HepG2 (cell line): Measurements from ENCODE around the gene VGF. TPM values are rescaled to one million over a fixed set of nuclear protein-coding genes. Genes with fewer than 3 reads are reported as not detected.

Source experiments
- ATAC-seq: fragments of 200-7000 bp; cut with Tn5 transposase; 3 replicates; pipeline ENCODE4 v1.9.1; 2020; ENCODE audit warnings: mild to moderate bottlenecking, moderate library complexity
- BruUV-seq: library from RNA; stranded (reverse); fragments of 400-500 nt; replicated peaks from 2 replicates; lab custom pipeline; 2021; lab: Mats Ljungman, UMichigan
- CTCF ChIA-PET: fragments of 300-600 bp; formaldehyde crosslinking; extraction: SDS; loops from one replicate; lab custom pipeline; 2021; ENCODE audit warnings: low total read pairs, inconsistent platforms, low intra/inter-chr PET ratio; lab: Yijun Ruan, JAX
- POLR2A ChIA-PET: fragments of 350-600 bp; sonication (Branson Sonifier 250); formaldehyde crosslinking; loops from one replicate; lab custom pipeline; 2020; ENCODE audit warnings: antibody characterized with exemption, inconsistent platforms; lab: Yijun Ruan, JAX
- DNase-seq: peaks from one replicate; pipeline ENCODE4 v3.0.0-alpha.2; 2015; ENCODE audit warnings: low spot score
- FAIRE-seq: peaks from 3 replicates; lab custom pipeline; 2011; peaks lifted over from hg19 to GRCh38; lab: Jason Lieb, UNC
- H2AFZ ChIP-seq: one replicate; pipeline ENCODE4 v1.6.1; 2011; ENCODE audit warnings: low read length, inconsistent platforms
- H3K27ac ChIP-seq: fragments of 300-600 bp; 3 replicates; pipeline ENCODE4 v1.8.0; 2011; ENCODE audit warnings: mixed run types, mild to moderate bottlenecking, mixed read lengths, low read length, inconsistent platforms; ENCODE audit not compliant: insufficient read depth; ENCODE audit errors: extremely low read length
- H3K27me3 ChIP-seq, 2 experiments: fragments of 200-600 bp in 1 of 2; 2 replicates in 1 of 2; 3 replicates in 1 of 2; pipeline versions ENCODE4 v1.6.0 to v1.8.0; 2011; ENCODE audit warnings: low read length in 2 of 2, mild to moderate bottlenecking in 2 of 2, moderate library complexity in 2 of 2, inconsistent platforms in 1 of 2; ENCODE audit not compliant: insufficient read depth in 2 of 2, control insufficient read depth in 1 of 2
- H3K36me3 ChIP-seq, 2 experiments: fragments of 200-600 bp in 1 of 2; replicated peaks in 1 of 2; 2 replicates in 1 of 2; 3 replicates in 1 of 2; pipeline versions ENCODE4 v1.5.1 to v1.8.0; 2011; ENCODE audit warnings: low read length in 2 of 2, inconsistent platforms in 1 of 2; ENCODE audit not compliant: insufficient read depth in 2 of 2, control insufficient read depth in 1 of 2
- H3K4me1 ChIP-seq: 2 replicates; pipeline ENCODE4 v1.5.1; 2012; ENCODE audit warnings: low read length, inconsistent platforms; ENCODE audit not compliant: insufficient read depth
- H3K4me2 ChIP-seq: 2 replicates; pipeline ENCODE4 v1.6.0; 2011; ENCODE audit warnings: low read depth, low read length, inconsistent platforms
- H3K4me3 ChIP-seq, 3 experiments: fragments of 200-600 bp in 1 of 3; sonication (generic), shearing (Covaris generic) in 1 of 3; replicated peaks in 1 of 3; 2 replicates each; pipeline ENCODE4 v1.5.1; 2011 to 2016; ENCODE audit warnings: low read length in 3 of 3, inconsistent platforms in 2 of 3, low read depth in 2 of 3, mild to moderate bottlenecking in 2 of 3, control low read depth in 1 of 3, mixed read lengths in 1 of 3; ENCODE audit not compliant: insufficient read depth in 1 of 3
- H3K79me2 ChIP-seq: one replicate; pipeline ENCODE4 v1.6.1; 2011; ENCODE audit warnings: low read length, inconsistent platforms; ENCODE audit not compliant: insufficient read depth
- H3K9ac ChIP-seq: 2 replicates; pipeline ENCODE4 v1.6.0; 2011; ENCODE audit warnings: mild to moderate bottlenecking, low read depth, low read length, inconsistent platforms; ENCODE audit not compliant: insufficient read depth
- H3K9me3 ChIP-seq: 2 replicates; pipeline ENCODE4 v1.5.1; 2012; ENCODE audit warnings: mild to moderate bottlenecking, low read length
- H4K20me1 ChIP-seq: 2 replicates; pipeline ENCODE4 v1.6.0; 2011; ENCODE audit warnings: inconsistent platforms, mild to moderate bottlenecking, low read length, moderate library complexity; ENCODE audit not compliant: insufficient read depth
- FOXP1 ChIP-seq, 2 experiments: fragments of 450-650 bp in 1 of 2; IDR thresholded peaks; 2 replicates each; pipeline ENCODE4 v1.6.1; 2017 to 2018; ENCODE audit warnings: antibody characterized with exemption in 1 of 2
- HOXA3 ChIP-seq: sonication (generic); formaldehyde crosslinking; IDR thresholded peaks from 2 replicates; pipeline ENCODE4 v1.5.0; 2020; ENCODE audit warnings: missing genetic modification reagents
- MATR3 ChIP-seq: sonication (generic); formaldehyde crosslinking; IDR thresholded peaks from 2 replicates; pipeline ENCODE4 v1.4.0; 2020; ENCODE audit warnings: missing genetic modification reagents
- MLXIP ChIP-seq: sonication (generic); formaldehyde crosslinking; IDR thresholded peaks from 2 replicates; pipeline ENCODE4 v1.9.0; 2021; ENCODE audit warnings: missing genetic modification reagents, borderline replicate concordance
- NAIF1 ChIP-seq: sonication (generic); formaldehyde crosslinking; IDR thresholded peaks from 2 replicates; pipeline ENCODE4 v1.5.0; 2020; ENCODE audit warnings: mild to moderate bottlenecking, missing genetic modification reagents, borderline replicate concordance
- PBX3 ChIP-seq: sonication (generic); formaldehyde crosslinking; IDR thresholded peaks from 2 replicates; pipeline ENCODE4 v1.8.1; 2023; ENCODE audit warnings: missing genetic modification reagents, inconsistent platforms, borderline replicate concordance
- POGZ ChIP-seq: sonication (generic); formaldehyde crosslinking; IDR thresholded peaks from 2 replicates; pipeline ENCODE4 v1.4.0; 2020; ENCODE audit warnings: mild to moderate bottlenecking, missing genetic modification reagents
- RARA ChIP-seq: IDR thresholded peaks from 2 replicates; pipeline ENCODE4 v1.6.1; 2016; ENCODE audit warnings: missing genetic modification reagents, missing compliant biosample characterization
- ZBTB2 ChIP-seq: sonication (generic); formaldehyde crosslinking; IDR thresholded peaks from 2 replicates; pipeline ENCODE4 v1.8.0; 2022; ENCODE audit warnings: low read depth, missing genetic modification reagents
- ZFP36L2 ChIP-seq: sonication (generic); formaldehyde crosslinking; IDR thresholded peaks from 2 replicates; pipeline ENCODE4 v1.4.0; 2020; ENCODE audit warnings: missing genetic modification reagents
- ZNF121 ChIP-seq: sonication (generic); formaldehyde crosslinking; IDR thresholded peaks from 2 replicates; pipeline ENCODE4 v1.5.0; 2020; ENCODE audit warnings: mild to moderate bottlenecking, missing genetic modification reagents
- WGBS: methylation state at CpG from one replicate; pipeline ENCODE4 v1.1.6; 2017; ENCODE audit warnings: low lambda C conversion rate; 5-methylcytosine and 5-hydroxymethylcytosine counted together
- in situ Hi-C: cut with HindIII; loops from 2 replicates; pipeline ENCODE4 v1.10.0; 2017; ENCODE audit warnings: low pct_unique_long_range_greater_than_20kb; ENCODE audit not compliant: extremely low pct_ligation_motif_present
- intact Hi-C: fragments of 100-400 bp; cut with micrococcal nuclease; formaldehyde crosslinking; loops from one replicate; pipeline ENCODE4 v1.10.0; 2022; ENCODE audit not compliant: unreplicated experiment
- polyA plus RNA-seq, 8 experiments: library from polyadenylated mRNA; depleted of rRNA in 3 of 8; stranded (reverse) in 7 of 8; unstranded in 1 of 8; fragments of >200 nt; fragmentation: Illumina TruSeq in 4 of 8; extraction: Trizol in 4 of 8; gene quantifications; 2 replicates each; pipeline versions ENCODE4 v1.2.1 to v1.2.3, GENCODE V29; 2011 to 2016; ENCODE audit warnings: low read depth in 4 of 8, missing spikeins in 1 of 8, mixed read lengths in 1 of 8; ENCODE audit not compliant: insufficient read depth in 1 of 8
- total RNA-seq, 5 experiments: library from RNA; depleted of rRNA; stranded (reverse); fragments of >200 nt; fragmentation: Illumina TruSeq; extraction: Trizol; gene quantifications; 2 replicates each; pipeline ENCODE4 v1.2.3, GENCODE V29; 2016; ENCODE audit warnings: low read depth in 1 of 5
- TF ChIP-seq, protein P1 (sequence below): IDR thresholded peaks from 2 replicates; pipeline ENCODE4 v1.6.1; 2016; ENCODE audit warnings: low read depth
- TF ChIP-seq, protein P2 (sequence below): sonication (generic); formaldehyde crosslinking; IDR thresholded peaks from 2 replicates; pipeline ENCODE4 v1.5.1; 2020; ENCODE audit warnings: missing genetic modification reagents, mild to moderate bottlenecking, borderline replicate concordance

Gene VGF
- total and polyA plus RNA-seq, 2 of the 13 experiments (the other 11 are each of a cell fraction or from before 2014, with no cell fraction given) = 0.12 to 0.46 TPM

- CTCF ChIA-PET = interaction anchor here (1.4 kb wide), 1 partner anchor 28 kb away, joined by 3 read pairs; no protein-coding TSS in a partner anchor
- H3K79me2 ChIP-seq = peaks cover 10% of the 10 kb centered on the region
- TF ChIP-seq PBX3 (no peak), RARA (peak; percentile 74), MATR3 (no peak), ZFP36L2 (CRISPR knock-in tag) (no peak), HOXA3 (CRISPR knock-in tag) (peak; percentile 73; the same call in 1 of the 2 replicates), POGZ (CRISPR knock-in tag) (peak; percentile 15; the same call in 1 of the 2 replicates), FOXP1 (IDR thresholded peaks at IDR 0.05) (no peak), FOXP1 (CRISPR knock-in tag; IDR thresholded peaks at IDR 0.05) (peak; percentile 35; the same call in 1 of the 2 replicates), NAIF1 (CRISPR knock-in tag) (no peak), MLXIP (CRISPR knock-in tag) (no peak), ZNF121 (CRISPR knock-in tag) (peak; percentile 99), ZBTB2 (CRISPR knock-in tag) (no peak)
- TF ChIP-seq, protein P1, sequence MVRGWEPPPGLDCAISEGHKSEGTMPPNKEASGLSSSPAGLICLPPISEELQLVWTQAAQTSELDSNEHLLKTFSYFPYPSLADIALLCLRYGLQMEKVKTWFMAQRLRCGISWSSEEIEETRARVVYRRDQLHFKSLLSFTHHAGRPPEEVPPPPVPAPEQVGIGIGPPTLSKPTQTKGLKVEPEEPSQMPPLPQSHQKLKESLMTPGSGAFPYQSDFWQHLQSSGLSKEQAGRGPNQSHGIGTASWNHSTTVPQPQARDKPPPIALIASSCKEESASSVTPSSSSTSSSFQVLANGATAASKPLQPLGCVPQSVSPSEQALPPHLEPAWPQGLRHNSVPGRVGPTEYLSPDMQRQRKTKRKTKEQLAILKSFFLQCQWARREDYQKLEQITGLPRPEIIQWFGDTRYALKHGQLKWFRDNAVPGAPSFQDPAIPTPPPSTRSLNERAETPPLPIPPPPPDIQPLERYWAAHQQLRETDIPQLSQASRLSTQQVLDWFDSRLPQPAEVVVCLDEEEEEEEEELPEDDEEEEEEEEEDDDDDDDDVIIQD (CRISPR knock-in tag) = no peak
- TF ChIP-seq, protein P2, sequence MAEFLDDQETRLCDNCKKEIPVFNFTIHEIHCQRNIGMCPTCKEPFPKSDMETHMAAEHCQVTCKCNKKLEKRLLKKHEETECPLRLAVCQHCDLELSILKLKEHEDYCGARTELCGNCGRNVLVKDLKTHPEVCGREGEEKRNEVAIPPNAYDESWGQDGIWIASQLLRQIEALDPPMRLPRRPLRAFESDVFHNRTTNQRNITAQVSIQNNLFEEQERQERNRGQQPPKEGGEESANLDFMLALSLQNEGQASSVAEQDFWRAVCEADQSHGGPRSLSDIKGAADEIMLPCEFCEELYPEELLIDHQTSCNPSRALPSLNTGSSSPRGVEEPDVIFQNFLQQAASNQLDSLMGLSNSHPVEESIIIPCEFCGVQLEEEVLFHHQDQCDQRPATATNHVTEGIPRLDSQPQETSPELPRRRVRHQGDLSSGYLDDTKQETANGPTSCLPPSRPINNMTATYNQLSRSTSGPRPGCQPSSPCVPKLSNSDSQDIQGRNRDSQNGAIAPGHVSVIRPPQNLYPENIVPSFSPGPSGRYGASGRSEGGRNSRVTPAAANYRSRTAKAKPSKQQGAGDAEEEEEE = no peak
Observed at GRCh38 chr7:101122933-101123702, 42.3 kb downstream of the VGF start.

More at GRCh38 chr7:101122933-101123702, 42.3 kb downstream of the VGF start:
- Histone ChIP-seq H3K9me3 (no peaks in the 10 kb centered on the region), H3K36me3 (peaks cover 0 to 3% of the 10 kb centered on the region in 2 experiments; a peak in 2 of 5 replicates), H3K27me3 (no peaks in the 10 kb centered on the region; a peak in 1 of 5 replicates), H3K9ac (peak overlapping the region; percentile 89), H3K4me3 (peak overlapping the region; percentile 51 to 68 (median 61)), H3K4me2 (peak overlapping the region; percentile 94), H2AFZ (no peak overlapping the region), H3K4me1 (peaks cover 86% of the 10 kb centered on the region), H4K20me1 (peaks cover 12% of the 10 kb centered on the region; the same call in 1 of the 2 replicates), H3K27ac (peak overlapping the region; percentile 99)
- DNase-seq = peak; percentile 82
- intact Hi-C loops = no loop called here
- WGBS = 2% methylated on average over 11 of the region's 11 CpGs
- in situ Hi-C loops = no loop called here
- POLR2A ChIA-PET = interaction anchor here (0.8 to 4.1 kb wide), 26 partner anchors 10 to 264 kb away, joined by 3 to 68 read pairs (median 7); partner anchors contain the start of genes AP1S1, CLDN15, FIS1 and PLOD3
- ATAC-seq = peak; percentile 3; the same call in 2 of the 3 replicates
- peak; percentile 82 for FAIRE-seq
- BruUV-seq = TSS peak; percentile 94
